ENCODE measurements around the gene FNIP2. TPM values are rescaled to one million over a fixed set of nuclear protein-coding genes. Genes with fewer than 3 reads are reported as not detected.

FNIP2 gene
- total and polyA plus RNA-seq, 10 of the 15 experiments (the other 5 are each of a cell fraction or from before 2014, with no cell fraction given), result 0.03 to 0.38 (median 0.15) TPM

- Histone ChIP-seq H3K79me2 (ENCODE audit: control insufficient read depth, insufficient read depth, low read length) (no peaks in the 10 kb centered on the region; the same call in 1 of the 2 replicates), H3K4me2 (ENCODE audit: control insufficient read depth, insufficient read depth) (no peak overlapping the region), H3K27me3 (replicated peaks in 1 of 2; ENCODE audit: control insufficient read depth in 2 of 2, insufficient read depth in 2 of 2, low read length in 1 of 2) (peaks cover 0 to 2% of the 10 kb centered on the region in 2 experiments; a peak in 1 of 4 replicates), H3K9me3 (replicated peaks; ENCODE audit: control insufficient read depth, insufficient read depth, low read length) (no peaks in the 10 kb centered on the region), H3K4me3 (no peak overlapping the region), H3K36me3 (ENCODE audit: control insufficient read depth in 2 of 2, insufficient read depth in 2 of 2, low read length in 1 of 2) (no peaks in the 10 kb centered on the region), H3K9ac (ENCODE audit: control insufficient read depth, insufficient read depth, low read length) (no peak overlapping the region), H3K4me1 (ENCODE audit: control insufficient read depth, insufficient read depth, low read length) (no peaks in the 10 kb centered on the region), H2AFZ (ENCODE audit: control insufficient read depth, low read depth, low read length) (no peak overlapping the region), H4K20me1 (ENCODE audit: control insufficient read depth, insufficient read depth) (no peaks in the 10 kb centered on the region), H3K27ac (ENCODE audit: control insufficient read depth, insufficient read depth) (no peak overlapping the region)
- BruUV-seq (replicated peaks), result no TSS peak
- ChIA-PET CTCF (interaction anchor here (0.8 to 6.1 kb wide), 5 partner anchors 35 to 129 kb away, joined by 3 to 61 read pairs (median 3); no protein-coding TSS in a partner anchor), POLR2A (interaction anchor here (1.1 kb wide), 1 partner anchor 54 kb away, joined by 3 read pairs; no protein-coding TSS in a partner anchor), RAD21 (ENCODE audit: unreplicated experiment) (interaction anchor here (0.8 to 2.6 kb wide), 4 partner anchors 118 to 130 kb away, joined by 3 to 15 read pairs (median 8); no protein-coding TSS in a partner anchor), SMC1A (ENCODE audit: uncharacterized antibody, unreplicated experiment) (interaction anchor here (0.8 to 2.6 kb wide), 9 partner anchors 8 to 288 kb away, joined by 3 to 21 read pairs (median 4); no protein-coding TSS in a partner anchor)
- ATAC-seq (no peak), FAIRE-seq (no peak), DNase-seq (ENCODE audit: low read depth, low spot score) (no peak)
- 50% methylated on average over 1 of the region's 1 CpG for WGBS (ENCODE audit: insufficient coverage, insufficient replicate concordance, low lambda C conversion rate, missing lambda C conversion rate)
- intact Hi-C loops (cut with micrococcal nuclease; ENCODE audit: unreplicated experiment) (loop anchor here (1.0 to 5.0 kb wide), 2 partner anchors 449 to 718 kb away; no protein-coding TSS in a partner anchor), in situ Hi-C loops (cut with MboI) (loop anchor here (5.0 kb wide), 2 partner anchors 474 to 719 kb away; no protein-coding TSS in a partner anchor)
- TF ChIP-seq, protein P1, sequence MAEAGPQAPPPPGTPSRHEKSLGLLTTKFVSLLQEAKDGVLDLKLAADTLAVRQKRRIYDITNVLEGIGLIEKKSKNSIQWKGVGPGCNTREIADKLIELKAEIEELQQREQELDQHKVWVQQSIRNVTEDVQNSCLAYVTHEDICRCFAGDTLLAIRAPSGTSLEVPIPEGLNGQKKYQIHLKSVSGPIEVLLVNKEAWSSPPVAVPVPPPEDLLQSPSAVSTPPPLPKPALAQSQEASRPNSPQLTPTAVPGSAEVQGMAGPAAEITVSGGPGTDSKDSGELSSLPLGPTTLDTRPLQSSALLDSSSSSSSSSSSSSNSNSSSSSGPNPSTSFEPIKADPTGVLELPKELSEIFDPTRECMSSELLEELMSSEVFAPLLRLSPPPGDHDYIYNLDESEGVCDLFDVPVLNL (IDR thresholded peaks at IDR 0.05; ENCODE audit: low read depth, low read length), result no peak
- no peak for TF ChIP-seq TCF3 (IDR thresholded peaks at IDR 0.05; ENCODE audit: borderline replicate concordance, insufficient read depth, low read depth, low read length)
- TF ChIP-seq RELA (IDR thresholded peaks at IDR 0.05; ENCODE audit: borderline replicate concordance, partially characterized antibody), result no peak
- TF ChIP-seq SMARCA5 (IDR thresholded peaks at IDR 0.05), result no peak
- no peak for TF ChIP-seq SREBF2 (IDR thresholded peaks at IDR 0.05; ENCODE audit: low read length)
- no peak for TF ChIP-seq MEF2A (IDR thresholded peaks at IDR 0.05; ENCODE audit: insufficient read depth, low read depth, low read length)
- TF ChIP-seq, protein P2, sequence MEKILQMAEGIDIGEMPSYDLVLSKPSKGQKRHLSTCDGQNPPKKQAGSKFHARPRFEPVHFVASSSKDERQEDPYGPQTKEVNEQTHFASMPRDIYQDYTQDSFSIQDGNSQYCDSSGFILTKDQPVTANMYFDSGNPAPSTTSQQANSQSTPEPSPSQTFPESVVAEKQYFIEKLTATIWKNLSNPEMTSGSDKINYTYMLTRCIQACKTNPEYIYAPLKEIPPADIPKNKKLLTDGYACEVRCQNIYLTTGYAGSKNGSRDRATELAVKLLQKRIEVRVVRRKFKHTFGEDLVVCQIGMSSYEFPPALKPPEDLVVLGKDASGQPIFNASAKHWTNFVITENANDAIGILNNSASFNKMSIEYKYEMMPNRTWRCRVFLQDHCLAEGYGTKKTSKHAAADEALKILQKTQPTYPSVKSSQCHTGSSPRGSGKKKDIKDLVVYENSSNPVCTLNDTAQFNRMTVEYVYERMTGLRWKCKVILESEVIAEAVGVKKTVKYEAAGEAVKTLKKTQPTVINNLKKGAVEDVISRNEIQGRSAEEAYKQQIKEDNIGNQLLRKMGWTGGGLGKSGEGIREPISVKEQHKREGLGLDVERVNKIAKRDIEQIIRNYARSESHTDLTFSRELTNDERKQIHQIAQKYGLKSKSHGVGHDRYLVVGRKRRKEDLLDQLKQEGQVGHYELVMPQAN (conservative IDR thresholded peaks at IDR 0.05), result no peak
These were observed 40.6 kb upstream of the FNIP2 start for GRCh38 chr4:158728236-158728635.

All from GM12878 (cell line).